ENCODE measurements around the gene SIX3.

SIX3 gene

DNA sequence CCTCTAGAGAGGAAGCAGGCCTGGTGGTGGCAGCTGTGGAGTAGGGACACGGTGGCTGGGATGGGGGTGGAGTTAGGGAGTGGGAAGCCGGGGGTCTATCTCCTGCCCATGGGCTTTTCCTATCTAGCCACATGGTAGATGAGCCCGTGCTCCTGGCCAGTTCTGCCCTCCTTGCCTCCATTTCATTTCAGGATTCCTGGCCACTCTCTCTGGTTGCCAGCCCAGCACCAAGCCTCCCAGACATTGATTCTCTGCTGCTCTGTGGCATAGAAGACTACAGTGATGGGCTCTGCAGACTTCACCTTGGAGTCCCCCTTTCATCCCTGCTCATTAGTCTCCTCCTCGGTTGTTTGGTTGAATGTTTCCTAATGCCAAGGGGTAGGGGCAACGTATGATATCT is 19.4 kb downstream of the SIX3 start:
- H3K27ac ChIP-seq (ENCODE audit: low read length), result no peak overlapping the region
- H4K20me1 ChIP-seq (ENCODE audit: insufficient read depth, low read length), result no peaks in the 10 kb centered on the region
- H3K36me3 ChIP-seq (replicated peaks; ENCODE audit: low read depth, low read length), result no peaks in the 10 kb centered on the region
- H3K27me3 ChIP-seq (ENCODE audit: low read depth, low read length), result peaks cover 4% of the 10 kb centered on the region; the same call in 1 of the 2 replicates
- H3K4me2 ChIP-seq (ENCODE audit: low read length), result no peak overlapping the region
- H3K9ac ChIP-seq (ENCODE audit: low read length), result no peak overlapping the region
- TF ChIP-seq EZH2phosphoT487 (IDR thresholded peaks at IDR 0.05; ENCODE audit: low read depth), result no peak
- TF ChIP-seq, protein P1, sequence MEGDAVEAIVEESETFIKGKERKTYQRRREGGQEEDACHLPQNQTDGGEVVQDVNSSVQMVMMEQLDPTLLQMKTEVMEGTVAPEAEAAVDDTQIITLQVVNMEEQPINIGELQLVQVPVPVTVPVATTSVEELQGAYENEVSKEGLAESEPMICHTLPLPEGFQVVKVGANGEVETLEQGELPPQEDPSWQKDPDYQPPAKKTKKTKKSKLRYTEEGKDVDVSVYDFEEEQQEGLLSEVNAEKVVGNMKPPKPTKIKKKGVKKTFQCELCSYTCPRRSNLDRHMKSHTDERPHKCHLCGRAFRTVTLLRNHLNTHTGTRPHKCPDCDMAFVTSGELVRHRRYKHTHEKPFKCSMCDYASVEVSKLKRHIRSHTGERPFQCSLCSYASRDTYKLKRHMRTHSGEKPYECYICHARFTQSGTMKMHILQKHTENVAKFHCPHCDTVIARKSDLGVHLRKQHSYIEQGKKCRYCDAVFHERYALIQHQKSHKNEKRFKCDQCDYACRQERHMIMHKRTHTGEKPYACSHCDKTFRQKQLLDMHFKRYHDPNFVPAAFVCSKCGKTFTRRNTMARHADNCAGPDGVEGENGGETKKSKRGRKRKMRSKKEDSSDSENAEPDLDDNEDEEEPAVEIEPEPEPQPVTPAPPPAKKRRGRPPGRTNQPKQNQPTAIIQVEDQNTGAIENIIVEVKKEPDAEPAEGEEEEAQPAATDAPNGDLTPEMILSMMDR (IDR thresholded peaks at IDR 0.05; ENCODE audit: low read depth, low read length), result no peak
- no peaks in the 10 kb centered on the region for H3K79me2 ChIP-seq (ENCODE audit: low read length)
- peaks cover 3% of the 10 kb centered on the region for H3K4me1 ChIP-seq (ENCODE audit: low read length)
- no peaks in the 10 kb centered on the region for H3K9me3 ChIP-seq (ENCODE audit: insufficient read depth, low read length)
- H3K4me3 ChIP-seq (ENCODE audit: low read length), result no peak overlapping the region
- H2AFZ ChIP-seq (ENCODE audit: low read depth, low read length), result no peak overlapping the region

DNA sequence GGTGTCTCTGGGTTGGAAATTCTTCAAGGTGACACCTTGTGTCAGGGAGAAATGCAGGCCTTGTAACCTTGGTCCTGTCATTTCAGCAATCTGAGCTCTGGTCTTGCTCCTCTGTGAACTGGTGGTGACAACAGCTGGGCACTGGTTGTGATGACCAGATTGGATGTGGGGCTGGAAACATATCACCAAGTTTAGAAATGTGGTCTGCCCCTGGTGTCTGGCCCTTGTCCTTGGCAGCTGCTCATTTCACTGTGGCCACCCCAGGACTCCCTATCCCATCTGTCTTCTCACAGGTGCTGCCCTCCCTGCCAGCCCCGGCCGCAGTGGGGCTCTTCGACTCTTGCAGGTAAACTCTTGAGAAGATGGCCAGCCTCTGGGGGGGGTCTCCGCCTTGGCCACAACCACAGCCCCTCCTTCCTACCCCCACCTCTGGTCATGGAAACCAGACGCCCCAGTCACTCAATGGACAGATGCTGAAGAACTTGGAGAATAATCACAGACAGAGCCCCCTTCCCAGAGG is 20.7 kb downstream of the SIX3 start:
- TF ChIP-seq, protein P1 (IDR thresholded peaks at IDR 0.05; ENCODE audit: low read depth, low read length), result no peak
- no peak for TF ChIP-seq EZH2phosphoT487 (IDR thresholded peaks at IDR 0.05; ENCODE audit: low read depth)

DNA sequence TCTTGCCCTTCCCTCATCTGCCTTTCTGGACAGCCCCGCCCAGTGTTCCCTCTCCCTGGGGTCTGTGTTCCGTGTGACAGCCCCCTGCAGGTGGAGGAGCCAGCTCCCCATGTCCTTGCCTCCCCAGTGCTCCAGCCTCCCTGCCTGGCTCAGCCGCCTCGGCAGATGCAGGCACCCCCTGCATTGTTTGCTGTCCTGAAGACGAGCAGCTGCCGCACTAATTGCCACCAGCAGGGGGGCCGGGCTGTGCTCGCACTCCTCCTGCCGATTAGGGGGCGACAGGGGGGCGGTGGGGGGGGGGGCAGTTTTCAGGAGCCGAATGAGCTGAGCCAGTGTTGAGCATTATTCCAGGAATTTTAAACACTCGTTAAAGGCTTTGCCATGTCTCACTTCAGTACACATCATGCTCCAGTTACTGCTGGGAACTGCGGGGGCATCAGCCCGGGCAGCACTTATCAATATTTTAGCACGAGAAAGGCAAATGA is 23.3 kb downstream of the SIX3 start:
- H3K4me3 ChIP-seq (ENCODE audit: low read length), result peak overlapping the region; percentile 57
- H3K79me2 ChIP-seq (ENCODE audit: low read length), result no peaks in the 10 kb centered on the region
- H3K9me3 ChIP-seq (ENCODE audit: insufficient read depth, low read length), result no peaks in the 10 kb centered on the region
- TF ChIP-seq EZH2phosphoT487 (IDR thresholded peaks at IDR 0.05; ENCODE audit: low read depth), result no peak
- TF ChIP-seq, protein P1 (IDR thresholded peaks at IDR 0.05; ENCODE audit: low read depth, low read length), result peak; percentile 34
- no peak overlapping the region for H3K9ac ChIP-seq (ENCODE audit: low read length)
- no peak overlapping the region for H3K27ac ChIP-seq (ENCODE audit: low read length)
- peak overlapping the region; percentile 56; the same call in 1 of the 2 replicates for H2AFZ ChIP-seq (ENCODE audit: low read depth, low read length)
- H3K4me2 ChIP-seq (ENCODE audit: low read length), result peak overlapping the region; percentile 76
- no peaks in the 10 kb centered on the region for H3K4me1 ChIP-seq (ENCODE audit: low read length)
- no peaks in the 10 kb centered on the region for H3K27me3 ChIP-seq (ENCODE audit: low read depth, low read length)
- H4K20me1 ChIP-seq (ENCODE audit: insufficient read depth, low read length), result no peaks in the 10 kb centered on the region
- H3K36me3 ChIP-seq (replicated peaks; ENCODE audit: low read depth, low read length), result no peaks in the 10 kb centered on the region

More for the DNA sequence above, 20.7 kb downstream of the SIX3 start:
- no peak overlapping the region for H3K4me2 ChIP-seq (ENCODE audit: low read length)
- peaks cover 4% of the 10 kb centered on the region; the same call in 1 of the 2 replicates for H3K27me3 ChIP-seq (ENCODE audit: low read depth, low read length)
- H3K4me3 ChIP-seq (ENCODE audit: low read length), result no peak overlapping the region
- no peaks in the 10 kb centered on the region for H3K36me3 ChIP-seq (replicated peaks; ENCODE audit: low read depth, low read length)
- no peak overlapping the region for H2AFZ ChIP-seq (ENCODE audit: low read depth, low read length)
- H3K27ac ChIP-seq (ENCODE audit: low read length), result no peak overlapping the region
- no peak overlapping the region for H3K9ac ChIP-seq (ENCODE audit: low read length)
- H3K4me1 ChIP-seq (ENCODE audit: low read length), result no peaks in the 10 kb centered on the region
- H3K9me3 ChIP-seq (ENCODE audit: insufficient read depth, low read length), result no peaks in the 10 kb centered on the region
- no peaks in the 10 kb centered on the region for H4K20me1 ChIP-seq (ENCODE audit: insufficient read depth, low read length)
- H3K79me2 ChIP-seq (ENCODE audit: low read length), result no peaks in the 10 kb centered on the region

DNA sequence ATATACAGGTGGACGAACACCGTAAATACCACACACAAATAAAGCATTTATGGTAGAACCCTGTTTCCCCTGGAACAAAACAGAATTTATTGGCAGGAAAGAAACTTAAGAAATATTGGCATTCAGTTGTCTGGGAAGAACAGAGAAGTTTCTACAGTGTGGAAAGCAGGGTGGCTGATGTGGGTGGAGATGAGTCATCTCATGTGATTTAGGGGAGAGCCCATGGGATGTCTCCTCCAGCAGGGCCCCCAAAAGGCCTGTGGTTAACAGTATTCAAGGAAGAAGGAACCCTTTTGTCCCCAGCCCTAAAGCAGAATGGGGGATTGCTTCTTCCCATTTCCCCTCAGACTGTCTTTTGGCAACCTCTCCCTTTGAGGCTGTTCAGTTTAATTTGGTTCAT is 24.2 kb downstream of the SIX3 start:
- Histone ChIP-seq H3K27me3 (ENCODE audit: low read depth, low read length) (no peaks in the 10 kb centered on the region), H3K4me3 (ENCODE audit: low read length) (no peak overlapping the region), H3K9me3 (ENCODE audit: insufficient read depth, low read length) (no peaks in the 10 kb centered on the region), H3K27ac (ENCODE audit: low read length) (no peak overlapping the region), H3K9ac (ENCODE audit: low read length) (no peak overlapping the region), H3K79me2 (ENCODE audit: low read length) (no peaks in the 10 kb centered on the region), H3K4me2 (ENCODE audit: low read length) (no peak overlapping the region), H3K4me1 (ENCODE audit: low read length) (no peaks in the 10 kb centered on the region), H2AFZ (ENCODE audit: low read depth, low read length) (no peak overlapping the region), H3K36me3 (replicated peaks; ENCODE audit: low read depth, low read length) (no peaks in the 10 kb centered on the region), H4K20me1 (ENCODE audit: insufficient read depth, low read length) (no peaks in the 10 kb centered on the region)
- TF ChIP-seq EZH2phosphoT487 (IDR thresholded peaks at IDR 0.05; ENCODE audit: low read depth), result no peak
- TF ChIP-seq, protein P1 (IDR thresholded peaks at IDR 0.05; ENCODE audit: low read depth, low read length), result no peak

Data from OCI-LY3 (cell line).